ENCODE data around the gene TIAM1. TPM values are rescaled to one million over a fixed set of nuclear protein-coding genes. Genes with fewer than 3 reads are reported as not detected.

TIAM1 gene
- total RNA-seq, 1 experiment from 2014 or later, result 28.7 TPM

- TF ChIP-seq, protein P1, sequence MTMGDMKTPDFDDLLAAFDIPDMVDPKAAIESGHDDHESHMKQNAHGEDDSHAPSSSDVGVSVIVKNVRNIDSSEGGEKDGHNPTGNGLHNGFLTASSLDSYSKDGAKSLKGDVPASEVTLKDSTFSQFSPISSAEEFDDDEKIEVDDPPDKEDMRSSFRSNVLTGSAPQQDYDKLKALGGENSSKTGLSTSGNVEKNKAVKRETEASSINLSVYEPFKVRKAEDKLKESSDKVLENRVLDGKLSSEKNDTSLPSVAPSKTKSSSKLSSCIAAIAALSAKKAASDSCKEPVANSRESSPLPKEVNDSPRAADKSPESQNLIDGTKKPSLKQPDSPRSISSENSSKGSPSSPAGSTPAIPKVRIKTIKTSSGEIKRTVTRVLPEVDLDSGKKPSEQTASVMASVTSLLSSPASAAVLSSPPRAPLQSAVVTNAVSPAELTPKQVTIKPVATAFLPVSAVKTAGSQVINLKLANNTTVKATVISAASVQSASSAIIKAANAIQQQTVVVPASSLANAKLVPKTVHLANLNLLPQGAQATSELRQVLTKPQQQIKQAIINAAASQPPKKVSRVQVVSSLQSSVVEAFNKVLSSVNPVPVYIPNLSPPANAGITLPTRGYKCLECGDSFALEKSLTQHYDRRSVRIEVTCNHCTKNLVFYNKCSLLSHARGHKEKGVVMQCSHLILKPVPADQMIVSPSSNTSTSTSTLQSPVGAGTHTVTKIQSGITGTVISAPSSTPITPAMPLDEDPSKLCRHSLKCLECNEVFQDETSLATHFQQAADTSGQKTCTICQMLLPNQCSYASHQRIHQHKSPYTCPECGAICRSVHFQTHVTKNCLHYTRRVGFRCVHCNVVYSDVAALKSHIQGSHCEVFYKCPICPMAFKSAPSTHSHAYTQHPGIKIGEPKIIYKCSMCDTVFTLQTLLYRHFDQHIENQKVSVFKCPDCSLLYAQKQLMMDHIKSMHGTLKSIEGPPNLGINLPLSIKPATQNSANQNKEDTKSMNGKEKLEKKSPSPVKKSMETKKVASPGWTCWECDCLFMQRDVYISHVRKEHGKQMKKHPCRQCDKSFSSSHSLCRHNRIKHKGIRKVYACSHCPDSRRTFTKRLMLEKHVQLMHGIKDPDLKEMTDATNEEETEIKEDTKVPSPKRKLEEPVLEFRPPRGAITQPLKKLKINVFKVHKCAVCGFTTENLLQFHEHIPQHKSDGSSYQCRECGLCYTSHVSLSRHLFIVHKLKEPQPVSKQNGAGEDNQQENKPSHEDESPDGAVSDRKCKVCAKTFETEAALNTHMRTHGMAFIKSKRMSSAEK (CRISPR knock-in tag; IDR thresholded peaks at IDR 0.05; ENCODE audit: borderline replicate concordance), result no peak
- TF ChIP-seq ETV6 (CRISPR knock-in tag; IDR thresholded peaks at IDR 0.05), result no peak
- TF ChIP-seq ZNF416 (CRISPR knock-in tag; IDR thresholded peaks at IDR 0.05), result no peak
- no peak for TF ChIP-seq TCF7 (CRISPR knock-in tag; IDR thresholded peaks at IDR 0.05; ENCODE audit: low read depth)
- no peak for TF ChIP-seq FOXJ3 (CRISPR knock-in tag; IDR thresholded peaks at IDR 0.05; ENCODE audit: borderline replicate concordance)
- TF ChIP-seq PRRX2 (CRISPR knock-in tag; IDR thresholded peaks at IDR 0.05), result no peak
- TF ChIP-seq JUN (CRISPR knock-in tag; IDR thresholded peaks at IDR 0.05), result no peak
Measured at GRCh38 chr21:31173881-31174555, 170.0 kb downstream of the TIAM1 start (continued).

- no peaks in the 10 kb centered on the region for H3K27me3 Mint-ChIP-seq (ENCODE audit: low read depth)
- DNase-seq (ENCODE audit: low spot score), result no peak
- no peaks in the 10 kb centered on the region for H3K9me3 Mint-ChIP-seq
- ChIA-PET POLR2A (no interaction called here), CTCF (interaction anchor here (1.0 kb wide), 1 partner anchor 408 kb away, joined by 3 read pairs; no protein-coding TSS in a partner anchor)
- H3K4me1 Mint-ChIP-seq, result peaks cover 23% of the 10 kb centered on the region
- H3K36me3 Mint-ChIP-seq, result no peaks in the 10 kb centered on the region
- H3K27ac Mint-ChIP-seq, result peak overlapping the region; percentile 8
- H3K4me3 Mint-ChIP-seq, result no peak overlapping the region
- ATAC-seq, result peak; percentile 74
- TF ChIP-seq, protein P2, sequence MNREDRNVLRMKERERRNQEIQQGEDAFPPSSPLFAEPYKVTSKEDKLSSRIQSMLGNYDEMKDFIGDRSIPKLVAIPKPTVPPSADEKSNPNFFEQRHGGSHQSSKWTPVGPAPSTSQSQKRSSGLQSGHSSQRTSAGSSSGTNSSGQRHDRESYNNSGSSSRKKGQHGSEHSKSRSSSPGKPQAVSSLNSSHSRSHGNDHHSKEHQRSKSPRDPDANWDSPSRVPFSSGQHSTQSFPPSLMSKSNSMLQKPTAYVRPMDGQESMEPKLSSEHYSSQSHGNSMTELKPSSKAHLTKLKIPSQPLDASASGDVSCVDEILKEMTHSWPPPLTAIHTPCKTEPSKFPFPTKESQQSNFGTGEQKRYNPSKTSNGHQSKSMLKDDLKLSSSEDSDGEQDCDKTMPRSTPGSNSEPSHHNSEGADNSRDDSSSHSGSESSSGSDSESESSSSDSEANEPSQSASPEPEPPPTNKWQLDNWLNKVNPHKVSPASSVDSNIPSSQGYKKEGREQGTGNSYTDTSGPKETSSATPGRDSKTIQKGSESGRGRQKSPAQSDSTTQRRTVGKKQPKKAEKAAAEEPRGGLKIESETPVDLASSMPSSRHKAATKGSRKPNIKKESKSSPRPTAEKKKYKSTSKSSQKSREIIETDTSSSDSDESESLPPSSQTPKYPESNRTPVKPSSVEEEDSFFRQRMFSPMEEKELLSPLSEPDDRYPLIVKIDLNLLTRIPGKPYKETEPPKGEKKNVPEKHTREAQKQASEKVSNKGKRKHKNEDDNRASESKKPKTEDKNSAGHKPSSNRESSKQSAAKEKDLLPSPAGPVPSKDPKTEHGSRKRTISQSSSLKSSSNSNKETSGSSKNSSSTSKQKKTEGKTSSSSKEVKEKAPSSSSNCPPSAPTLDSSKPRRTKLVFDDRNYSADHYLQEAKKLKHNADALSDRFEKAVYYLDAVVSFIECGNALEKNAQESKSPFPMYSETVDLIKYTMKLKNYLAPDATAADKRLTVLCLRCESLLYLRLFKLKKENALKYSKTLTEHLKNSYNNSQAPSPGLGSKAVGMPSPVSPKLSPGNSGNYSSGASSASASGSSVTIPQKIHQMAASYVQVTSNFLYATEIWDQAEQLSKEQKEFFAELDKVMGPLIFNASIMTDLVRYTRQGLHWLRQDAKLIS (CRISPR knock-in tag; IDR thresholded peaks at IDR 0.05; ENCODE audit: borderline replicate concordance), result no peak
- TF ChIP-seq E2F4 (CRISPR knock-in tag; IDR thresholded peaks at IDR 0.05; ENCODE audit: borderline replicate concordance, low read depth), result no peak
- TF ChIP-seq USF1 (CRISPR knock-in tag; IDR thresholded peaks at IDR 0.05), result no peak
- no peak for TF ChIP-seq ETV6 (CRISPR knock-in tag; IDR thresholded peaks at IDR 0.05)
- no peak for TF ChIP-seq PRDM15 (CRISPR knock-in tag; IDR thresholded peaks at IDR 0.05)
- no peak for TF ChIP-seq NR3C1 (CRISPR knock-in tag; conservative IDR thresholded peaks at IDR 0.05; ENCODE audit: low read depth)
- TF ChIP-seq, protein P3, sequence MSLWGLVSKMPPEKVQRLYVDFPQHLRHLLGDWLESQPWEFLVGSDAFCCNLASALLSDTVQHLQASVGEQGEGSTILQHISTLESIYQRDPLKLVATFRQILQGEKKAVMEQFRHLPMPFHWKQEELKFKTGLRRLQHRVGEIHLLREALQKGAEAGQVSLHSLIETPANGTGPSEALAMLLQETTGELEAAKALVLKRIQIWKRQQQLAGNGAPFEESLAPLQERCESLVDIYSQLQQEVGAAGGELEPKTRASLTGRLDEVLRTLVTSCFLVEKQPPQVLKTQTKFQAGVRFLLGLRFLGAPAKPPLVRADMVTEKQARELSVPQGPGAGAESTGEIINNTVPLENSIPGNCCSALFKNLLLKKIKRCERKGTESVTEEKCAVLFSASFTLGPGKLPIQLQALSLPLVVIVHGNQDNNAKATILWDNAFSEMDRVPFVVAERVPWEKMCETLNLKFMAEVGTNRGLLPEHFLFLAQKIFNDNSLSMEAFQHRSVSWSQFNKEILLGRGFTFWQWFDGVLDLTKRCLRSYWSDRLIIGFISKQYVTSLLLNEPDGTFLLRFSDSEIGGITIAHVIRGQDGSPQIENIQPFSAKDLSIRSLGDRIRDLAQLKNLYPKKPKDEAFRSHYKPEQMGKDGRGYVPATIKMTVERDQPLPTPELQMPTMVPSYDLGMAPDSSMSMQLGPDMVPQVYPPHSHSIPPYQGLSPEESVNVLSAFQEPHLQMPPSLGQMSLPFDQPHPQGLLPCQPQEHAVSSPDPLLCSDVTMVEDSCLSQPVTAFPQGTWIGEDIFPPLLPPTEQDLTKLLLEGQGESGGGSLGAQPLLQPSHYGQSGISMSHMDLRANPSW (CRISPR knock-in tag; conservative IDR thresholded peaks at IDR 0.05; ENCODE audit: low read depth), result no peak
- TF ChIP-seq, protein P4, sequence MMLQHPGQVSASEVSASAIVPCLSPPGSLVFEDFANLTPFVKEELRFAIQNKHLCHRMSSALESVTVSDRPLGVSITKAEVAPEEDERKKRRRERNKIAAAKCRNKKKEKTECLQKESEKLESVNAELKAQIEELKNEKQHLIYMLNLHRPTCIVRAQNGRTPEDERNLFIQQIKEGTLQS (CRISPR knock-in tag; conservative IDR thresholded peaks at IDR 0.05), result no peak
- TF ChIP-seq, protein P5, sequence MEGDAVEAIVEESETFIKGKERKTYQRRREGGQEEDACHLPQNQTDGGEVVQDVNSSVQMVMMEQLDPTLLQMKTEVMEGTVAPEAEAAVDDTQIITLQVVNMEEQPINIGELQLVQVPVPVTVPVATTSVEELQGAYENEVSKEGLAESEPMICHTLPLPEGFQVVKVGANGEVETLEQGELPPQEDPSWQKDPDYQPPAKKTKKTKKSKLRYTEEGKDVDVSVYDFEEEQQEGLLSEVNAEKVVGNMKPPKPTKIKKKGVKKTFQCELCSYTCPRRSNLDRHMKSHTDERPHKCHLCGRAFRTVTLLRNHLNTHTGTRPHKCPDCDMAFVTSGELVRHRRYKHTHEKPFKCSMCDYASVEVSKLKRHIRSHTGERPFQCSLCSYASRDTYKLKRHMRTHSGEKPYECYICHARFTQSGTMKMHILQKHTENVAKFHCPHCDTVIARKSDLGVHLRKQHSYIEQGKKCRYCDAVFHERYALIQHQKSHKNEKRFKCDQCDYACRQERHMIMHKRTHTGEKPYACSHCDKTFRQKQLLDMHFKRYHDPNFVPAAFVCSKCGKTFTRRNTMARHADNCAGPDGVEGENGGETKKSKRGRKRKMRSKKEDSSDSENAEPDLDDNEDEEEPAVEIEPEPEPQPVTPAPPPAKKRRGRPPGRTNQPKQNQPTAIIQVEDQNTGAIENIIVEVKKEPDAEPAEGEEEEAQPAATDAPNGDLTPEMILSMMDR (IDR thresholded peaks at IDR 0.05), result no peak
- no peak for TF ChIP-seq TEAD1 (CRISPR knock-in tag; IDR thresholded peaks at IDR 0.05)
Measured at GRCh38 chr21:31172328-31172727, 171.7 kb downstream of the TIAM1 start.

All from WTC11 (cell line).